Measurements from ENCODE around the gene ASB5. TPM values are rescaled to one million over a fixed set of nuclear protein-coding genes. Genes with fewer than 3 reads are reported as not detected.

The ASB5 gene
- total and polyA plus RNA-seq, 9 of the 15 experiments (the other 6 are each of a cell fraction or from before 2014, with no cell fraction given): not detected

DNA sequence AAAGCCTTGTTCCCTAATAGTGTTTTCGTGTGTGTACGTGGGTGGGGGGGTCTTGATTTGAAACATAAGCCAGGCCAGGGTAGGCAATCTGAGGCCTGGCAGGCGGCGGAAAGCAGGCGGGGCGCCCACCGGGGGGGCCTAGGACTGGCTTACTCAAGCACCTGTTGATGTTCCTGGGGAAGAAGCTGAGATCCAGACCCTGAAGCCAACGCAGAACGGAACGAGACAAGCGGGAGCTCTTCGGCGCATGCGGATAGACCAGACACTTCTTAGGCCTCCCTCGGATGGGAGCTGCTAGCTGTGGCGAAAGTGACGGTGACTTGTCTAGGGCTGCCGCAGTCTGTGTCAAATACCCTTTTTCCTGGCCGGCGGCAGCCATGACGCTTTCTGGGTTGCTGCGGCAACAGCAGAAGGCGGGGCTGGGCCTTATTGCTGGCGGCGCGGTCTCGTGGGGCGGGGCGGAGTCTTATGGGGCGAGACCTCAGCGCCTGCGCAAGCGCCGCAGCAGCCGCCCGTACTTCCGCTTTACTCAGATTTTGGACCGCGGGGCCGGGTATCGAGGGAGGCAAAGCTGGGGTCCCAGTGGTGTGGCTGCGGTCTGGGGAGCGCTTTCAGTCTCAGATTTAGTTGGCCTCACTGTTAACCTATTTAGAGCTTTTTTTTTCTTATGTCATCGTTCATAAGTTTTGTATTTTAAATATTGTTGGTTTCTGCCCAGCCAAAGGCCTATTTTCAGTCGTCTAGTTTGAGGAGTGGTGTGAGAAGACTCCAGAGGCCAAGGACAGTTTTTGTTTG, 73.6 kb downstream of the ASB5 start, which contains the start of gene SPATA4 (continued):
- TF ChIP-seq TFAP4 (CRISPR knock-in tag; IDR thresholded peaks at IDR 0.05; ENCODE audit: borderline replicate concordance): peak; percentile 55; the same call in 1 of the 2 replicates
- no peak for TF ChIP-seq ZNF644 (tag; IDR thresholded peaks at IDR 0.05; ENCODE audit: low read depth)
- TF ChIP-seq, protein P1, sequence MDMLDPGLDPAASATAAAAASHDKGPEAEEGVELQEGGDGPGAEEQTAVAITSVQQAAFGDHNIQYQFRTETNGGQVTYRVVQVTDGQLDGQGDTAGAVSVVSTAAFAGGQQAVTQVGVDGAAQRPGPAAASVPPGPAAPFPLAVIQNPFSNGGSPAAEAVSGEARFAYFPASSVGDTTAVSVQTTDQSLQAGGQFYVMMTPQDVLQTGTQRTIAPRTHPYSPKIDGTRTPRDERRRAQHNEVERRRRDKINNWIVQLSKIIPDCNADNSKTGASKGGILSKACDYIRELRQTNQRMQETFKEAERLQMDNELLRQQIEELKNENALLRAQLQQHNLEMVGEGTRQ (CRISPR knock-in tag; IDR thresholded peaks at IDR 0.05): 0 out of 2 replicates have a peak, but pooled peaks have one; percentile 25
- TF ChIP-seq ZC3H8 (IDR thresholded peaks at IDR 0.05): no peak
- no peak for TF ChIP-seq CBX5 (IDR thresholded peaks at IDR 0.05; ENCODE audit: borderline replicate concordance, low read depth)
- TF ChIP-seq EP300 (IDR thresholded peaks at IDR 0.05; ENCODE audit: low read length): no peak
- no peak for TF ChIP-seq ZNF785 (CRISPR knock-in tag; IDR thresholded peaks at IDR 0.05)
- 0 out of 2 replicates have a peak, but pooled peaks have one; percentile 24 for TF ChIP-seq ZNF592 (IDR thresholded peaks at IDR 0.05)
- TF ChIP-seq CHD2 (IDR thresholded peaks at IDR 0.05; ENCODE audit: low read depth, low read length): 0 out of 2 replicates have a peak, but pooled peaks have one; percentile 14
- no peak for TF ChIP-seq LEF1 (IDR thresholded peaks at IDR 0.05)
- no peak for TF ChIP-seq SRSF7 (optimal IDR thresholded peaks at IDR 0.05; ENCODE audit: low read depth, low read length)
- no peak for TF ChIP-seq SMAD3 (CRISPR knock-in tag; conservative IDR thresholded peaks at IDR 0.05)
- 0 out of 2 replicates have a peak, but pooled peaks have one; percentile 31 for TF ChIP-seq MYC (IDR thresholded peaks at IDR 0.05; ENCODE audit: low read depth, low read length)
- no peak for TF ChIP-seq MYC (CRISPR knock-in tag; IDR thresholded peaks at IDR 0.05; ENCODE audit: borderline replicate concordance, low read depth)
- TF ChIP-seq, protein P2, sequence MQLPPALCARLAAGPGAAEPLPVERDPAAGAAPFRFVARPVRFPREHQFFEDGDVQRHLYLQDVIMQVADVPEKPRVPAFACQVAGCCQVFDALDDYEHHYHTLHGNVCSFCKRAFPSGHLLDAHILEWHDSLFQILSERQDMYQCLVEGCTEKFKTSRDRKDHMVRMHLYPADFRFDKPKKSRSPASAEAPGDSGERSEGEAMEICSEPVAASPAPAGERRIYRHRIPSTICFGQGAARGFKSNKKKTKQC (CRISPR knock-in tag; IDR thresholded peaks at IDR 0.05): no peak
- TF ChIP-seq SUPT5H (IDR thresholded peaks at IDR 0.05): peak; percentile 64
- no peak for TF ChIP-seq HMGN3 (IDR thresholded peaks at IDR 0.05; ENCODE audit: borderline replicate concordance, extremely low read depth, insufficient read length, low read depth, low read length)
- no peak for TF ChIP-seq FIP1L1 (IDR thresholded peaks at IDR 0.05; ENCODE audit: low read depth, low read length, poor library complexity, severe bottlenecking)
- no peak for TF ChIP-seq ZNF146 (CRISPR knock-in tag; IDR thresholded peaks at IDR 0.05; ENCODE audit: unreplicated experiment)
- TF ChIP-seq SAFB (IDR thresholded peaks at IDR 0.05; ENCODE audit: borderline replicate concordance, low read depth, low read length): no peak
